ENCODE results near the gene MDP1.

GRCh38 chr14:24236689-24237462 lies 21.0 kb upstream of the MDP1 start:
- TF ChIP-seq CTCF (IDR thresholded peaks at IDR 0.05) (no peak), POLR2A (IDR thresholded peaks at IDR 0.05) (no peak)
